A549 (cell line): ENCODE results near the gene PRSS1. TPM values are rescaled to one million over a fixed set of nuclear protein-coding genes. Genes with fewer than 3 reads are reported as not detected.
"Not testable (repeated sequence)": the region's sequence is repeated elsewhere in the genome, so short reads cannot be mapped to it uniquely, and the experiment has no call there.

Source experiments
- ATAC-seq, 2 experiments: fragments of 200-7000 bp in 1 of 2; fragments of >200 bp in 1 of 2; cut with Nextera tagmentation in 1 of 2; cut with Tn5 transposase in 1 of 2; 3 replicates each; pipeline versions ENCODE4 v1.8.0 to v1.9.1; 2018 to 2020; ENCODE audit warnings: mild to moderate bottlenecking in 1 of 2, moderate library complexity in 1 of 2
- CTCF ChIA-PET: fragments of 300-600 bp; sonication (Branson Sonifier 250); formaldehyde crosslinking; extraction: SDS; loops from one replicate; lab custom pipeline; 2021; ENCODE audit warnings: antibody characterized with exemption, inconsistent platforms; lab: Yijun Ruan, JAX
- POLR2A ChIA-PET: fragments of 350-600 bp; formaldehyde crosslinking; extraction: SDS; loops from one replicate; lab custom pipeline; 2021; ENCODE audit warnings: antibody characterized with exemption, inconsistent platforms; lab: Yijun Ruan, JAX
- DNase-seq, 2 experiments: peaks; one replicate each; pipeline versions ENCODE4 v3.0.0 to v3.0.0-alpha.2; 2011 to 2016; ENCODE audit warnings: low read depth in 1 of 2, low spot score in 1 of 2
- FAIRE-seq: peaks from 2 replicates; lab custom pipeline; 2011; peaks lifted over from hg19 to GRCh38; lab: Jason Lieb, UNC
- H3K27ac ChIP-seq, 2 experiments: fragments of >200 bp; sonication (Bioruptor Twin); formaldehyde crosslinking; 3 replicates each; pipeline ENCODE4 v1.5.1; 2016 to 2017
- H3K4me1 ChIP-seq: fragments of >200 bp; sonication (Bioruptor Twin); formaldehyde crosslinking; 3 replicates; pipeline ENCODE4 v1.6.1; 2016
- H3K4me2 ChIP-seq: fragments of >200 bp; sonication (Bioruptor Twin); formaldehyde crosslinking; 3 replicates; pipeline ENCODE4 v1.6.1; 2016
- H3K4me3 ChIP-seq: fragments of >200 bp; sonication (Bioruptor Twin); formaldehyde crosslinking; 3 replicates; pipeline ENCODE4 v1.5.1; 2016
- H3K9me3 ChIP-seq: fragments of >200 bp; sonication (Bioruptor Twin); formaldehyde crosslinking; 3 replicates; pipeline ENCODE4 v1.6.1; 2016
- CBX8 ChIP-seq: fragments of 200-600 bp; sonication (generic); IDR thresholded peaks from 2 replicates; pipeline ENCODE4 v1.6.1; 2016
- CHD2 ChIP-seq: fragments of 150-350 bp; IDR thresholded peaks from 2 replicates; pipeline ENCODE4 v1.6.1; 2014; ENCODE audit warnings: low read length; ENCODE audit not compliant: partially characterized antibody
- CHD4 ChIP-seq: fragments of 200-600 bp; sonication (generic); IDR thresholded peaks from 2 replicates; pipeline ENCODE4 v1.6.1; 2016; ENCODE audit warnings: antibody characterized with exemption, mild to moderate bottlenecking, borderline replicate concordance
- CTCF ChIP-seq: fragments of >200 bp; sonication (Bioruptor Twin); formaldehyde crosslinking; IDR thresholded peaks from 3 replicates; pipeline ENCODE4 v1.5.1; 2016
- EHMT2 ChIP-seq: fragments of 200-600 bp; sonication (generic); IDR thresholded peaks from 2 replicates; pipeline ENCODE4 v1.6.1; 2016; ENCODE audit warnings: antibody characterized with exemption, low read depth, mild to moderate bottlenecking, moderate library complexity
- ESRRA ChIP-seq: fragments of 150-350 bp; IDR thresholded peaks from 2 replicates; pipeline ENCODE4 v1.6.1; 2014; ENCODE audit warnings: mild to moderate bottlenecking, low read length, borderline replicate concordance
- FOSB ChIP-seq: fragments of 250-450 bp; sonication (Bioruptor Pico); IDR thresholded peaks from 2 replicates; pipeline ENCODE4 v1.5.0; 2020; ENCODE audit warnings: mild to moderate bottlenecking, moderate library complexity
- FOSL2 ChIP-seq, 2 experiments: fragments of 450-650 bp in 1 of 2; fragments of >200 bp in 1 of 2; sonication (Bioruptor Twin) in 1 of 2; formaldehyde crosslinking; IDR thresholded peaks; 2 replicates each; pipeline versions ENCODE4 v1.5.0 to v1.6.1; 2016 to 2020; ENCODE audit warnings: mild to moderate bottlenecking in 1 of 2, moderate library complexity in 1 of 2
- HOXB5 ChIP-seq: fragments of 250-450 bp; sonication (Bioruptor Pico); IDR thresholded peaks from 2 replicates; pipeline ENCODE4 v1.5.0; 2020; ENCODE audit warnings: mild to moderate bottlenecking, moderate library complexity
- JUN ChIP-seq, 2 experiments: fragments of >200 bp; sonication (Bioruptor Twin); formaldehyde crosslinking; IDR thresholded peaks; 2 replicates in 1 of 2; 3 replicates in 1 of 2; pipeline ENCODE4 v1.6.1; 2016 to 2017
- MAZ ChIP-seq: fragments of 150-350 bp; IDR thresholded peaks from 2 replicates; pipeline ENCODE4 v1.6.1; 2014; ENCODE audit warnings: antibody characterized with exemption, low read depth, low read length, borderline replicate concordance
- NPAS2 ChIP-seq: fragments of 250-450 bp; sonication (Bioruptor Pico); IDR thresholded peaks from 2 replicates; pipeline ENCODE4 v1.8.0; 2022; ENCODE audit warnings: mild to moderate bottlenecking, moderate library complexity, borderline replicate concordance
- NR3C1 ChIP-seq: fragments of >200 bp; sonication (Bioruptor Twin); formaldehyde crosslinking; IDR thresholded peaks from 3 replicates; pipeline ENCODE4 v1.6.1; 2017
- PBX3 ChIP-seq: IDR thresholded peaks from 2 replicates; pipeline ENCODE4 v1.6.1; 2012
- SMC3 ChIP-seq: fragments of >200 bp; sonication (Bioruptor Twin); formaldehyde crosslinking; IDR thresholded peaks from 3 replicates; pipeline ENCODE4 v1.6.1; 2018; ENCODE audit warnings: inconsistent platforms
- SREBF2 ChIP-seq: fragments of 450-650 bp; IDR thresholded peaks from 2 replicates; pipeline ENCODE4 v1.6.1; 2014; ENCODE audit warnings: mild to moderate bottlenecking, moderate library complexity
- TFCP2L1 ChIP-seq: fragments of 250-450 bp; sonication (Bioruptor Pico); IDR thresholded peaks from 2 replicates; pipeline ENCODE4 v1.5.0; 2021; ENCODE audit warnings: mild to moderate bottlenecking
- ZC3H11A ChIP-seq: fragments of 450-650 bp; IDR thresholded peaks from 2 replicates; pipeline ENCODE4 v1.6.1; 2014; ENCODE audit warnings: antibody characterized with exemption, mild to moderate bottlenecking
- ZFP36 ChIP-seq: fragments of 450-650 bp; IDR thresholded peaks from 2 replicates; pipeline ENCODE4 v1.6.1; 2014; ENCODE audit warnings: borderline replicate concordance; ENCODE audit not compliant: partially characterized antibody
- ZNF302 ChIP-seq: fragments of 250-450 bp; sonication (Bioruptor Pico); IDR thresholded peaks from 2 replicates; pipeline ENCODE4 v1.9.0; 2021; ENCODE audit warnings: inconsistent platforms, mild to moderate bottlenecking, moderate library complexity
- ZSCAN20 ChIP-seq: fragments of 250-450 bp; sonication (Bioruptor Pico); IDR thresholded peaks from 2 replicates; pipeline ENCODE4 v1.8.0; 2022; ENCODE audit warnings: mild to moderate bottlenecking, moderate library complexity
- WGBS: methylation state at CpG from one replicate; pipeline ENCODE4 v1.1.6; 2017; ENCODE audit errors: missing lambda C conversion rate; 5-methylcytosine and 5-hydroxymethylcytosine counted together
- polyA plus RNA-seq, 4 experiments: library from polyadenylated mRNA; depleted of rRNA in 3 of 4; stranded (reverse); fragments of >200 nt; fragmentation: RNase III in 1 of 4; extraction: RNeasy Plus Mini Kit Qiagen cat#74134 plus additional on column Dnase treatment in 1 of 4; gene quantifications; 2 replicates in 3 of 4; 3 replicates in 1 of 4; pipeline ENCODE4 v1.2.3, GENCODE V29; 2011 to 2017
- TF ChIP-seq, protein P1 (sequence below): fragments of 150-350 bp; IDR thresholded peaks from 2 replicates; pipeline ENCODE4 v1.6.1; 2014; ENCODE audit warnings: low read depth, mild to moderate bottlenecking, low read length

PRSS1 gene
- polyA plus RNA-seq, 2 of the 4 experiments (the other 2 are of a cell fraction), result not detected

DNA sequence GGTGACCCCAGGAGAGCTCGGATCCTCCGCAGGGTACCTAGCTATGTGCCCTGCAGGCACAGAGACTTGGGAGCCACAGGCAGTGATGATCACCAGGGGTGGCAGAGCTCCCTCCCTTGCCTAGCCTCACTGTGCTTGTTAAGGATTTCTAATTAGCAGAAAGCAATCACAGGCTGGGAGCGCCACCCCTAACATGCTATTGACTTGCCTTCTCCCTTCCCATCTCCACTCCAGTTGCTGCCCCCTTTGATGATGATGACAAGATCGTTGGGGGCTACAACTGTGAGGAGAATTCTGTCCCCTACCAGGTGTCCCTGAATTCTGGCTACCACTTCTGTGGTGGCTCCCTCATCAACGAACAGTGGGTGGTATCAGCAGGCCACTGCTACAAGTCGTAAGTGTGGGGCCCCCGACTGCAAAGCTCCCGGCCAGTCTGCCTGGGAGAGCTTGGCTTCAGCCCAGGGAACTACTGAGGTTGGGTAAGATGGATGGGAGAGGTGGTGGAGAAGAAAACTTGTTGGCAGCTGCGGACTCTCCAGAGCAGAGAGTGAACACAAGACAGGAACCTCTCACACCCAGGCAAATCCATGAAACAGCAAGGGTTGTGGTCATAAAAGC, 1.2 kb downstream of the PRSS1 start:
- H3K4me3 ChIP-seq, result no peak overlapping the region
- ChIA-PET POLR2A (no interaction called here), CTCF (interaction anchor here (1.0 kb wide), 2 partner anchors 32 to 34 kb away, joined by 3 read pairs; no protein-coding TSS in a partner anchor)
- no peak for DNase-seq
- H3K27ac ChIP-seq, result no peak overlapping the region
- WGBS, result 9% methylated on average over 5 of the region's 9 CpGs
- H3K4me1 ChIP-seq, result no peaks in the 10 kb centered on the region
- no peaks in the 10 kb centered on the region for H3K9me3 ChIP-seq
- no peak for TF ChIP-seq FOSL2 (IDR thresholded peaks at IDR 0.05)
- no peak for TF ChIP-seq FOSL2 (CRISPR knock-in tag; IDR thresholded peaks at IDR 0.05)
- TF ChIP-seq MAZ, result no peak
- TF ChIP-seq NPAS2, result no peak
- TF ChIP-seq TFCP2L1 (CRISPR knock-in tag), result no peak
- TF ChIP-seq CHD4, result no peak
- no peak for TF ChIP-seq ESRRA
- TF ChIP-seq CBX8, result no peak
- no peak for TF ChIP-seq SMC3
- TF ChIP-seq CTCF, result no peak
- TF ChIP-seq PBX3, result no peak
- no peak for TF ChIP-seq JUN (IDR thresholded peaks at IDR 0.05)
- no peak for TF ChIP-seq CHD2
- no peak for TF ChIP-seq EHMT2
- no peak overlapping the region for H3K4me2 ChIP-seq
- FAIRE-seq, result no peak
- ATAC-seq, result no peak

- WGBS, result 16% methylated on average over 10 of the region's 14 CpGs
- H3K4me3 ChIP-seq, H3K4me2 ChIP-seq, H3K27ac ChIP-seq, POLR2A ChIA-PET, DNase-seq, ATAC-seq, H3K9me3 ChIP-seq, FAIRE-seq, H3K4me1 ChIP-seq: not testable (repeated sequence)
- CTCF ChIA-PET, result interaction anchor here (0.9 kb wide), 1 partner anchor 119 kb away, joined by 4 read pairs; no protein-coding TSS in a partner anchor
These were observed 2.4 kb downstream of the PRSS1 start for GRCh38 chr7:142751526-142752175.

- ATAC-seq, result no peak
- FAIRE-seq, result no peak
- Histone ChIP-seq H3K27ac (no peak overlapping the region), H3K9me3 (no peaks in the 10 kb centered on the region), H3K4me3 (no peak overlapping the region), H3K4me1 (no peaks in the 10 kb centered on the region), H3K4me2 (no peak overlapping the region)
- ChIA-PET POLR2A (no interaction called here), CTCF (interaction anchor here (0.9 kb wide), 1 partner anchor 31 kb away, joined by 4 read pairs; no protein-coding TSS in a partner anchor)
- no peak for DNase-seq
- TF ChIP-seq FOSB (CRISPR knock-in tag) (no peak), SREBF2 (no peak), ZSCAN20 (CRISPR knock-in tag) (no peak), ZC3H11A (no peak), SMC3 (no peak), ZNF302 (CRISPR knock-in tag) (no peak), HOXB5 (CRISPR knock-in tag) (no peak), ZFP36 (no peak), NR3C1 (no peak)
- TF ChIP-seq, protein P1, sequence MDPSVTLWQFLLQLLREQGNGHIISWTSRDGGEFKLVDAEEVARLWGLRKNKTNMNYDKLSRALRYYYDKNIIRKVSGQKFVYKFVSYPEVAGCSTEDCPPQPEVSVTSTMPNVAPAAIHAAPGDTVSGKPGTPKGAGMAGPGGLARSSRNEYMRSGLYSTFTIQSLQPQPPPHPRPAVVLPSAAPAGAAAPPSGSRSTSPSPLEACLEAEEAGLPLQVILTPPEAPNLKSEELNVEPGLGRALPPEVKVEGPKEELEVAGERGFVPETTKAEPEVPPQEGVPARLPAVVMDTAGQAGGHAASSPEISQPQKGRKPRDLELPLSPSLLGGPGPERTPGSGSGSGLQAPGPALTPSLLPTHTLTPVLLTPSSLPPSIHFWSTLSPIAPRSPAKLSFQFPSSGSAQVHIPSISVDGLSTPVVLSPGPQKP, result no peak
- TF ChIP-seq, all 56 proteins: peak for 0
- WGBS, result 0% methylated on average over 3 of the region's 3 CpGs
These were observed 3.3 kb downstream of the PRSS1 start for GRCh38 chr7:142752376-142753225.
